HUDEP-2 (cell line): Measurements from ENCODE around the gene TUBG1.

ENCODE experiments used
- DNase-seq, 76 experiments: peaks; one replicate each; lab custom pipeline; 2025; ENCODE audit not compliant: unreplicated experiment in 76 of 76; lab: John Stamatoyannopoulos, UW

The TUBG1 gene

GRCh38 chr17:42609182-42609813 is at the start of gene TUBG1, which contains the start of gene RETREG3:
Gene TUBG1 (plus strand): TSS chr17:42609683. CDS start chr17:42609738, 55 bp downstream.
Gene RETREG3 (minus strand): TSS chr17:42609374. CDS start chr17:42609324, 50 bp downstream.
- peak in 75 of 76 experiments; percentile 69 to 99 (median 97) for DNase-seq

GRCh38 chr17:42560246-42560645 is 49.2 kb upstream of the TUBG1 start:
- DNase-seq: no peak

GRCh38 chr17:42561897-42562387 is 47.5 kb upstream of the TUBG1 start, which contains the start of gene COASY:
Gene COASY (plus strand): TSS chr17:42562148. CDS start chr17:42562623, 475 bp downstream.
- peak in 74 of 76 experiments; percentile 67 to 97 (median 89) for DNase-seq

- DNase-seq: peak in 8 of 76 experiments; percentile 23 to 68 (median 50)
Measured at GRCh38 chr17:42562388-42563142, 46.9 kb upstream of the TUBG1 start.

GRCh38 chr17:42563143-42563509 is 46.4 kb upstream of the TUBG1 start:
- no peak for DNase-seq

- DNase-seq: no peak
Measured at GRCh38 chr17:42563543-42563942, 45.9 kb upstream of the TUBG1 start.

GRCh38 chr17:42563950-42564349 is 45.5 kb upstream of the TUBG1 start:
- no peak for DNase-seq

GRCh38 chr17:42564815-42565522 is 44.5 kb upstream of the TUBG1 start:
- DNase-seq: no peak

- no peak for DNase-seq
Measured at GRCh38 chr17:42565523-42566214, 43.8 kb upstream of the TUBG1 start.

- no peak for DNase-seq
Measured at GRCh38 chr17:42566215-42566882, 43.1 kb upstream of the TUBG1 start.

GRCh38 chr17:42566883-42567573 is 42.5 kb upstream of the TUBG1 start, which contains the start of gene MLX:
Gene MLX (plus strand): TSS chr17:42567100. CDS start chr17:42567125, 25 bp downstream.
- peak in 75 of 76 experiments; percentile 25 to 95 (median 88) for DNase-seq

- no peak for DNase-seq
Measured at GRCh38 chr17:42568341-42569111, 41.0 kb upstream of the TUBG1 start.

GRCh38 chr17:42571435-42572225 is 37.9 kb upstream of the TUBG1 start:
- no peak for DNase-seq

GRCh38 chr17:42573095-42573494 is 36.4 kb upstream of the TUBG1 start:
- no peak for DNase-seq

- no peak for DNase-seq
Measured at GRCh38 chr17:42574463-42574862, 35.0 kb upstream of the TUBG1 start.

- peak in 1 of 76 experiments; percentile 60 for DNase-seq
Measured at GRCh38 chr17:42577140-42577531, 32.3 kb upstream of the TUBG1 start.

- peak in 74 of 76 experiments; percentile 69 to 96 (median 90) for DNase-seq
Measured at GRCh38 chr17:42577532-42578281, 31.8 kb upstream of the TUBG1 start, which contains the start of gene PSMC3IP. Gene PSMC3IP (minus strand): TSS chr17:42577729. CDS start chr17:42577686, 43 bp downstream.
